Measurements from ENCODE around the gene PLXNA4. TPM values are rescaled to one million over a fixed set of nuclear protein-coding genes. Genes with fewer than 3 reads are reported as not detected.

PLXNA4 gene
- total RNA-seq, 2 experiments from 2014 or later = 16.5 to 20.5 TPM

- DNase-seq (no peak), ATAC-seq (ENCODE audit: low read depth) (no peak)
- Mint-ChIP-seq H3K27me3 (peaks cover 11% of the 10 kb centered on the region), H3K4me1 (peaks cover 9% of the 10 kb centered on the region), H3K27ac (no peak overlapping the region), H3K9me3 (no peaks in the 10 kb centered on the region), H3K36me3 (no peaks in the 10 kb centered on the region), H3K4me3 (no peak overlapping the region)
- POLR2A ChIA-PET = no interaction called here
Measured at GRCh38 chr7:132298790-132299189, 277.5 kb downstream of the PLXNA4 start.

GRCh38 chr7:132296820-132297219 is 279.4 kb downstream of the PLXNA4 start:
- Mint-ChIP-seq H3K27me3 (peaks cover 11% of the 10 kb centered on the region), H3K9me3 (no peaks in the 10 kb centered on the region), H3K27ac (no peak overlapping the region), H3K36me3 (no peaks in the 10 kb centered on the region), H3K4me1 (peaks cover 11% of the 10 kb centered on the region), H3K4me3 (no peak overlapping the region)
- ATAC-seq (ENCODE audit: low read depth) (no peak), DNase-seq (no peak)
- POLR2A ChIA-PET = no interaction called here

- H3K27me3 Mint-ChIP-seq = peaks cover 9% of the 10 kb centered on the region
- POLR2A ChIA-PET = no interaction called here
- peaks cover 14% of the 10 kb centered on the region for H3K4me1 Mint-ChIP-seq
- H3K36me3 Mint-ChIP-seq = no peaks in the 10 kb centered on the region
- DNase-seq (no peak), ATAC-seq (ENCODE audit: low read depth) (no peak)
- no peak overlapping the region for H3K27ac Mint-ChIP-seq
- H3K9me3 Mint-ChIP-seq = no peaks in the 10 kb centered on the region
- H3K4me3 Mint-ChIP-seq = no peak overlapping the region
Measured at GRCh38 chr7:132295175-132295574, 281.1 kb downstream of the PLXNA4 start.

GRCh38 chr7:132292803-132293202 is 283.5 kb downstream of the PLXNA4 start:
- Mint-ChIP-seq H3K4me3 (no peak overlapping the region), H3K27me3 (peaks cover 5% of the 10 kb centered on the region), H3K9me3 (no peaks in the 10 kb centered on the region), H3K27ac (no peak overlapping the region), H3K36me3 (peaks cover 1% of the 10 kb centered on the region), H3K4me1 (peaks cover 6% of the 10 kb centered on the region)
- DNase-seq (no peak), ATAC-seq (ENCODE audit: low read depth) (no peak)
- POLR2A ChIA-PET = no interaction called here

GRCh38 chr7:132291481-132291880 is 284.8 kb downstream of the PLXNA4 start:
- POLR2A ChIA-PET = no interaction called here
- ATAC-seq (ENCODE audit: low read depth) = no peak
- Mint-ChIP-seq H3K4me1 (peaks cover 6% of the 10 kb centered on the region), H3K27ac (no peak overlapping the region), H3K36me3 (peaks cover 1% of the 10 kb centered on the region), H3K27me3 (peaks cover 5% of the 10 kb centered on the region), H3K4me3 (no peak overlapping the region), H3K9me3 (no peaks in the 10 kb centered on the region)
- no peak for DNase-seq

GRCh38 chr7:132290021-132290420 is 286.2 kb downstream of the PLXNA4 start:
- peaks cover 1% of the 10 kb centered on the region for H3K36me3 Mint-ChIP-seq
- H3K9me3 Mint-ChIP-seq = no peaks in the 10 kb centered on the region
- no peak for ATAC-seq (ENCODE audit: low read depth)
- H3K27me3 Mint-ChIP-seq = peaks cover 9% of the 10 kb centered on the region
- H3K4me3 Mint-ChIP-seq = no peak overlapping the region
- peaks cover 6% of the 10 kb centered on the region for H3K4me1 Mint-ChIP-seq
- no peak for DNase-seq
- POLR2A ChIA-PET = no interaction called here
- H3K27ac Mint-ChIP-seq = no peak overlapping the region

GRCh38 chr7:132286836-132287235 is 289.4 kb downstream of the PLXNA4 start:
- H3K36me3 Mint-ChIP-seq = peaks cover 1% of the 10 kb centered on the region
- POLR2A ChIA-PET = no interaction called here
- DNase-seq (no peak), ATAC-seq (ENCODE audit: low read depth) (no peak)
- peaks cover 3% of the 10 kb centered on the region for H3K4me1 Mint-ChIP-seq
- no peaks in the 10 kb centered on the region for H3K9me3 Mint-ChIP-seq
- peaks cover 5% of the 10 kb centered on the region for H3K27me3 Mint-ChIP-seq
- H3K27ac Mint-ChIP-seq = no peak overlapping the region
- H3K4me3 Mint-ChIP-seq = no peak overlapping the region

GRCh38 chr7:132280335-132280734 is 295.9 kb downstream of the PLXNA4 start:
- H3K27ac Mint-ChIP-seq = no peak overlapping the region
- POLR2A ChIA-PET = no interaction called here
- no peak for DNase-seq
- no peaks in the 10 kb centered on the region for H3K9me3 Mint-ChIP-seq
- no peaks in the 10 kb centered on the region for H3K4me1 Mint-ChIP-seq
- H3K36me3 Mint-ChIP-seq = no peaks in the 10 kb centered on the region
- H3K4me3 Mint-ChIP-seq = no peak overlapping the region
- peaks cover 7% of the 10 kb centered on the region for H3K27me3 Mint-ChIP-seq
- ATAC-seq (ENCODE audit: low read depth) = no peak

- POLR2A ChIA-PET = no interaction called here
- Mint-ChIP-seq H3K4me1 (no peaks in the 10 kb centered on the region), H3K36me3 (no peaks in the 10 kb centered on the region), H3K4me3 (no peak overlapping the region), H3K27ac (no peak overlapping the region), H3K27me3 (peaks cover 9% of the 10 kb centered on the region), H3K9me3 (no peaks in the 10 kb centered on the region)
- no peak for DNase-seq
- no peak for ATAC-seq (ENCODE audit: low read depth)
Measured at GRCh38 chr7:132279718-132280117, 296.6 kb downstream of the PLXNA4 start.

GRCh38 chr7:132276976-132277725 is 299.1 kb downstream of the PLXNA4 start:
- POLR2A ChIA-PET = no interaction called here
- Mint-ChIP-seq H3K4me3 (no peak overlapping the region), H3K36me3 (no peaks in the 10 kb centered on the region), H3K4me1 (no peaks in the 10 kb centered on the region), H3K27ac (no peak overlapping the region), H3K9me3 (no peaks in the 10 kb centered on the region), H3K27me3 (peaks cover 12% of the 10 kb centered on the region)
- DNase-seq = no peak
- ATAC-seq (ENCODE audit: low read depth) = no peak

GRCh38 chr7:132276234-132276630 is 300.0 kb downstream of the PLXNA4 start:
- H3K9me3 Mint-ChIP-seq = no peaks in the 10 kb centered on the region
- no peak overlapping the region for H3K27ac Mint-ChIP-seq
- POLR2A ChIA-PET = no interaction called here
- H3K36me3 Mint-ChIP-seq = no peaks in the 10 kb centered on the region
- ATAC-seq (ENCODE audit: low read depth) = no peak
- DNase-seq = no peak
- H3K4me3 Mint-ChIP-seq = no peak overlapping the region
- H3K4me1 Mint-ChIP-seq = no peaks in the 10 kb centered on the region
- peaks cover 12% of the 10 kb centered on the region for H3K27me3 Mint-ChIP-seq

- DNase-seq (no peak), ATAC-seq (ENCODE audit: low read depth) (no peak)
- POLR2A ChIA-PET = no interaction called here
- Mint-ChIP-seq H3K4me3 (no peak overlapping the region), H3K9me3 (no peaks in the 10 kb centered on the region), H3K27ac (no peak overlapping the region), H3K36me3 (no peaks in the 10 kb centered on the region), H3K27me3 (peaks cover 12% of the 10 kb centered on the region), H3K4me1 (no peaks in the 10 kb centered on the region)
Measured at GRCh38 chr7:132275416-132276233, 300.6 kb downstream of the PLXNA4 start.

- POLR2A ChIA-PET = no interaction called here
- H3K9me3 Mint-ChIP-seq = no peaks in the 10 kb centered on the region
- no peaks in the 10 kb centered on the region for H3K4me1 Mint-ChIP-seq
- ATAC-seq (ENCODE audit: low read depth) = no peak
- H3K4me3 Mint-ChIP-seq = no peak overlapping the region
- H3K27me3 Mint-ChIP-seq = peaks cover 9% of the 10 kb centered on the region
- H3K27ac Mint-ChIP-seq = no peak overlapping the region
- DNase-seq = no peak
- H3K36me3 Mint-ChIP-seq = no peaks in the 10 kb centered on the region
Measured at GRCh38 chr7:132272763-132273371, 303.4 kb downstream of the PLXNA4 start.

GRCh38 chr7:132270517-132270916 is 305.8 kb downstream of the PLXNA4 start:
- Mint-ChIP-seq H3K9me3 (no peaks in the 10 kb centered on the region), H3K36me3 (no peaks in the 10 kb centered on the region), H3K27ac (no peak overlapping the region), H3K27me3 (peaks cover 12% of the 10 kb centered on the region), H3K4me3 (no peak overlapping the region), H3K4me1 (no peaks in the 10 kb centered on the region)
- no peak for ATAC-seq (ENCODE audit: low read depth)
- POLR2A ChIA-PET = no interaction called here
- no peak for DNase-seq
